Adipose tissue (tissue), 3 donors: ENCODE results near the gene CRIP1. TPM values are rescaled to one million over a fixed set of nuclear protein-coding genes. Genes with fewer than 3 reads are reported as not detected.

Source experiments
- H3K27ac ChIP-seq: one replicate; pipeline ENCODE4 v1.5.1; 2013; ENCODE audit warnings: low read depth, low read length
- WGBS, 3 donors: extraction: QIAGEN DNeasy Blood & Tissue Kit; methylation state at CpG; one replicate each; pipeline ENCODE4 v1.1.7; 2013; 5-methylcytosine and 5-hydroxymethylcytosine counted together
- polyA plus RNA-seq, 3 donors: library from polyadenylated mRNA; stranded (reverse); fragments of 200-250 nt; gene quantifications; one replicate each; pipeline ENCODE4 v1.2.3, GENCODE V29; 2013
- donor health status: healthy with polysubstance abuse.
- donor health status: Bipolar disorder and iron deficiency.
- donor health status: healthy.

Gene CRIP1
- 100 to 1,000 TPM in 2 of 3 donors, 10 to 100 TPM in 1; 16.9 to 258 (median 122) TPM for polyA plus RNA-seq

- WGBS, 3 donors, result 6 to 13% (median 6%) methylated on average over 46 to 56 of the region's 56 CpGs
- H3K27ac ChIP-seq, result peak within 1 kb of the TSS; percentile 30
Observed at GRCh38 chr14:105486163-105486973, at the start of gene CRIP1. Gene CRIP1 (plus strand): TSS chr14:105486886. CDS start chr14:105487260, 374 bp downstream.

DNA sequence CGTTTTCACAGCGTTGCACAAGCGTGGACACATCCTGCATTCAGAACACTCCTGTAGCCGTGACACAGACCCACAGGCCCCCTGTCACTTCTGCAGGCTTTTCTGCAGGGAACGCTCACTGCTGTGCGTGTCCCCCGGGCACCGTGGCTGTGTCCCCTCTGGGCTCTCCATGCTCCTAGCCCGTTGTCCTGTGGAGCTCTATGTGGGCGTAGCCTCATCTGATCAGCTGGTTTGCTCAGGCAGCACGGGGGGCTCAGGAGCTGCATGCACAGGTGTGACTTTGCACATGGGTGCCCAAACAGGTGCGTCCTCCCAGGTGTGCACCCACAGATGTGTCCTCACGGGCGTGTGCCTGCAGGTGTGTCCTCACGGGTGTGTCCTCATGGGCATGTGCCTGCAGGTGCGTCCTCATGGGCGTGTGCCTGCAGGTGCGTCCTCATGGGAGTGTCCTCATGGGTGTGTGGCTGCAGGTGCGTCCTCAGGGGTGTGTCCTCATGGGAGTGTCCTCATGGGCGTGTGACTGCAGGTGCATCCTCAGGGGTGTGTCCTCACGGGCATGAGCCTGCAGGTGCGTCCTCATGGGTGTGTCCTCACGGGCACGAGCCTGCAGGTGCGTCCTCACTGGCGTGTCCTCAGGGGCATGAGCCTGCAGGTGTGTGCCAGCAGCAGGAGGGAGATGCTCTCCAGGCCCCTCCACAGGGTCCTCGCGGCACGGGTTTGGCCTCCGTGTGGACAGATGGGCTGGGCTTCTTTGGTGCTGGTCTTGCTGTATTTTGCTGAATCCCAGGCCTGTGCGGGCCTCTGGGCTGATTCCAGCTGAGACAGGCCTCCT is 49.6 kb upstream of the CRIP1 start:
- no peak overlapping the region for H3K27ac ChIP-seq
- WGBS, 3 donors, result 85 to 86% (median 86%) methylated on average over 30 to 31 of the region's 31 CpGs

DNA sequence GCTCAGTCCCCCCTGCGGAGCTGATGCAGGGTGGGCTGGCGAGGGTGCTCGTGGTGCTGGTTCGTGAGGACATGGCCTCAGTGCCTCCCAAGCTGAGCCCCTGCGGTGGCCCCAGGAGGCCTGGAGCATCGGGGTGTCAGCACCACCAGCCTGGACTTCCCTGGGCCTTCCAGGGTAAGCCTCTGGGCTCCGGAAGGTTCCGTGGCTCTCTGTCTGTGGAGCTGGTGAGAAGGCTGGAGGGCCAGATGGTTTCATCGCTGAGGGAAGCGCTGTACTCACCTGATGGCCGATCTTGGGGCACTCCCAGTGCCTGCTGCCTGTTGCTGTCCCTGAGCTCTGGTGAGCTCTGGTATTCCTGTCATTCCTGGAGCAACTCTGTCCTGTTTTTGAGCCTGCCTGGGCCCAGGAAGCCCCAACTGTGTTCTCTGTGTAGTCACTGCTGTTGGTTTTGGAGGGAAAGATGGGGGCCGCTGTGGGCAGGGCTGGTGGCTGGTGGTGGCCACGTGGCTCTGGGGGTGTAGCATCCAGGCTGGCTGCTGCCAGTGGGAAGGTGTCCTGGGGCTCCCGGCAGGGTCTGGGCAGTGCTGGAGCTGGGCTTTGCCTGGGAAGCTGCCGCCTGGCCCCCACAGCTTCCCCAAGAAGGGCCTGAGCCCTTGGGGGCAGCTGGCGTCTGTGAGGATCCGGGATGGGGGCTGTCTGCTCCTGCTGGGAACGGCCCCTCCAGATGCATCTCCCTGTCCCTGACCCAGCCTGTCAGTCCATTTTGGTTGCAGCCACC is 48.8 kb upstream of the CRIP1 start:
- no peak overlapping the region for H3K27ac ChIP-seq
- WGBS, 3 donors, result 93 to 95% (median 93%) methylated on average over 18 of the region's 18 CpGs

- 92% methylated on average over 11 of the region's 11 CpGs for WGBS, 3 donors
- H3K27ac ChIP-seq, result no peak overlapping the region
Observed at GRCh38 chr14:105439179-105439578, 47.5 kb upstream of the CRIP1 start.

- H3K27ac ChIP-seq, result no peak overlapping the region
- WGBS, 3 donors, result 88 to 93% (median 91%) methylated on average over 31 to 33 of the region's 33 CpGs
Observed at GRCh38 chr14:105439710-105440553, 46.8 kb upstream of the CRIP1 start.

DNA sequence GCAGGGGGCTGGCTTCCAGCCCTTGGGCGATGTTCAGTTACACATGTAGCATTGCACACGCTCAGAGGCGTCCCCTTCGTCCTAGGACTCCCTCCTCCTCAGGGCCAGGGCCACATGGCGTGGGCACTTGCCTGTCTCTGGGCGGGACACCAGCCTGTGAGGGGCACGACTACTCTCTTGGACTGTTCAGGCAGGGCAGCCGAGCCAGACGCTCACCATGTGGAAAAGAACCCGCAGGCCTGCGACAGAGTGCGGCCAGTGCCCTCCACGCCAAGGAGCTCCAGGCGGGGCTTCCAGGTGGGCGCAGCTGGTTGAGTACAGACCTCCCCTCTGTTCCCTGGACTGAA is 46.2 kb upstream of the CRIP1 start:
- no peak overlapping the region for H3K27ac ChIP-seq
- WGBS, 3 donors, result 94 to 97% (median 96%) methylated on average over 15 of the region's 15 CpGs

DNA sequence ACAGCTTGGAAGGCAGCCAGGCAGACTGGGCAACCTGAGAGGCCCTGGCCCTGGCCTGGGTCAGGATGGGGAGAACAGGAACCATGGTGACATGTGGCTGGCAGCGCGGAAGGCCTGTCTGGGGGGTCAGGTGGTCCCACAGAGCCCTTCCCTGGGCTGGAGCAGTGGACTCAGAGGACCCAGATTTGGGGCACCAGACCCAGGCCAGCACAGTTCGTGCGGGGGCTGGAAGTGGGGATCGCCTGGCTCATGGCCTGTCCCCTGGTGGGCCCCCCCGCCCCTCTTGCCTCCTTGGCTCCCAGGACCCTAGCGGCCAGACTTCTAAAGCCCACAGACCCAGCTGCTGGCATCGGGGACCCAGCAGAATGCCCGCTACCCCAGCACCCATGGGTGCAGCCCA is 45.7 kb upstream of the CRIP1 start:
- H3K27ac ChIP-seq, result no peak overlapping the region
- WGBS, 3 donors, result 92 to 96% (median 95%) methylated on average over 8 to 9 of the region's 9 CpGs

- H3K27ac ChIP-seq, result no peak overlapping the region
- WGBS, 3 donors, result 79 to 80% (median 79%) methylated on average over 17 of the region's 17 CpGs
Observed at GRCh38 chr14:105442125-105442524, 44.6 kb upstream of the CRIP1 start.

- 86 to 87% (median 86%) methylated on average over 12 of the region's 12 CpGs for WGBS, 3 donors
- H3K27ac ChIP-seq, result no peak overlapping the region
Observed at GRCh38 chr14:105442834-105443233, 43.9 kb upstream of the CRIP1 start.

GRCh38 chr14:105444859-105445258 is 41.8 kb upstream of the CRIP1 start:
- WGBS, 3 donors, result 86 to 94% (median 91%) methylated on average over 17 of the region's 17 CpGs
- no peak overlapping the region for H3K27ac ChIP-seq

DNA sequence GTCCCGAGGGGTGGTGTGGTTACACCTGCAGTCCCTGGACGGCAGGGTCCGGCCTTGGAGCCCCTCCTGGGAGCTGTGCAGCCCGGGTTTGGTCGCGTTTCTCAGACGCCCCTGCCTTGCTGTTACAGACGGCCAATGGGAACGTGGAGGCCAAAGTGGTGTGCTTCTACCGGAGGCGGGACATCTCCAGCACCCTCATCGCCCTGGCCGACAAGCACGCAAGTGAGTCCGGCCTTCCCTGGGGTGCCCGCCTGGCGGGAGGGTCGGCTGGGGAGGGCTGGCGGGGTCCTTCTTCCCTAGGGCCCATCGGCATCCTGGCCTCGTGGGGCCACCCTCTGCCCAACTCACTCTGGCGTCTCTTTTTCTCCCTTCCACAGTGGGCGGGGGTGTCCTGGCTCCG is 41.4 kb upstream of the CRIP1 start:
- 86 to 90% (median 89%) methylated on average over 24 of the region's 24 CpGs for WGBS, 3 donors

DNA sequence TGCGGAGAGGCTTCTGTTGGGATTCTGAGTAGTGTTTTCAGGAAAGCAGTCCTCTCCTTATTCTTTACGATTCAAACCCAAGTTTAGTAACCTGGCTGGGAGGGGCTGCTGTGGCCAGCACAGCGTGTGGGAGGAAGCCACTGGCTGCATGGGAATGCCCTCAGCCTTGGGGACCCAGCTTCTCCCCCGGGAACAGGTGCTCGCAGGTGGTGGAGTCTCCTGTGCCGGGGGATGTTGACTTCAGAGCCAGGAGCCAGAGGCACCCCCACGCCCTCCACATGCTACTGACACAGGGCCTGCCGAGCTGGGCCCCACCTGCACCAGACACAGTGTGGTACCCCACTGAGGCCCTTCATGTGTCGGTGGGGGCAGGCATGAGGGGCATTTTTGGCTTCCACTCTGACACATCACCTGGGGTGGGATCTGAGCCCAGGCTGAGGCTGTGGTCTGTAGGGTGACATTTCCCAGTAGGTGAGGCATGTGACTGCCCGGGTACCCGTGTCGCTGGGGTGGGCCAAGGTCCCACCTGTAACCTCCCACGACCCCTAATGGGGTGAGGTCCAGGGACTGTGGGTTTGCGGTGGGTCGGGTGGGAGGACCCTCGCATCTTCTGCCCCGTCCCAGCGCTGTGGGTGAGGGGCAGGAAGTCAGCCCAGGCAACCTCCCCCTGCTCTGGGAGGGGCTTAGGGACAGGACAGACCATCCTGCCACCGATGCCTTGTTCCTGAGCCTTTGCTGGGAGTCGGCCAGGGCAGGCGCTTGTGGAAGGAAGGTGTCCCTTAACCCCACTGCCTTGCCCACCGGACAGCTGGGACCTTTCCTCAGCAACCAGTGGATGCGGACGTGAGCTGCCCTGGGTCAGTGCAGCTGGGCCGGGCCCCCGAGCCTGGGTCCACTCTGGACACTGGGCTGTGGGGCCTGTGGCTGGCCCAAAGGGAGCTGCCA is 40.5 kb upstream of the CRIP1 start:
- 90% methylated on average over 26 of the region's 26 CpGs for WGBS, 3 donors

More for the DNA sequence above, 41.4 kb upstream of the CRIP1 start:
- no peak overlapping the region for H3K27ac ChIP-seq

DNA sequence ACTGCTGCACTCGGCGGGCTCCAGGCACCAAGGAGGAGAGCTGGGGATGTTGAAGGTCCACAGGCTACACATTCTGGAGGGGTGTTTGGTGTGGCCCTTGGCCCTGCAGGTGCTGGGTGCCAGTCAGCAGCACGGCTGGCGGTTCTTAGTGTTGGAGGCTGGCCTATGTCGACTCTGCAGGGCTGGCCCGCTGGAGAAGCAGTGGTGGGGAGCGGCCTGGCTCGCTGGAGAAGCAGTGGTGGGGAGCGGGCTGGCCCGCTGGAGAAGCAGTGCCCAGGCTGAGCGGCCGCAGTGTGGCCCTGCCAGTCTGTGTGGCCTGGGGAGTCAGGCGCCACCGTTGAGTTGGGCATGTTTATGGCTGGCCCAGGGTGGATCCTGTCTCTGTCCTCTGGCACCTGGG is 39.7 kb upstream of the CRIP1 start:
- 78 to 84% (median 83%) methylated on average over 10 to 14 of the region's 14 CpGs for WGBS, 3 donors
- no peak overlapping the region for H3K27ac ChIP-seq

More for the DNA sequence above, 40.5 kb upstream of the CRIP1 start:
- no peak overlapping the region for H3K27ac ChIP-seq

DNA sequence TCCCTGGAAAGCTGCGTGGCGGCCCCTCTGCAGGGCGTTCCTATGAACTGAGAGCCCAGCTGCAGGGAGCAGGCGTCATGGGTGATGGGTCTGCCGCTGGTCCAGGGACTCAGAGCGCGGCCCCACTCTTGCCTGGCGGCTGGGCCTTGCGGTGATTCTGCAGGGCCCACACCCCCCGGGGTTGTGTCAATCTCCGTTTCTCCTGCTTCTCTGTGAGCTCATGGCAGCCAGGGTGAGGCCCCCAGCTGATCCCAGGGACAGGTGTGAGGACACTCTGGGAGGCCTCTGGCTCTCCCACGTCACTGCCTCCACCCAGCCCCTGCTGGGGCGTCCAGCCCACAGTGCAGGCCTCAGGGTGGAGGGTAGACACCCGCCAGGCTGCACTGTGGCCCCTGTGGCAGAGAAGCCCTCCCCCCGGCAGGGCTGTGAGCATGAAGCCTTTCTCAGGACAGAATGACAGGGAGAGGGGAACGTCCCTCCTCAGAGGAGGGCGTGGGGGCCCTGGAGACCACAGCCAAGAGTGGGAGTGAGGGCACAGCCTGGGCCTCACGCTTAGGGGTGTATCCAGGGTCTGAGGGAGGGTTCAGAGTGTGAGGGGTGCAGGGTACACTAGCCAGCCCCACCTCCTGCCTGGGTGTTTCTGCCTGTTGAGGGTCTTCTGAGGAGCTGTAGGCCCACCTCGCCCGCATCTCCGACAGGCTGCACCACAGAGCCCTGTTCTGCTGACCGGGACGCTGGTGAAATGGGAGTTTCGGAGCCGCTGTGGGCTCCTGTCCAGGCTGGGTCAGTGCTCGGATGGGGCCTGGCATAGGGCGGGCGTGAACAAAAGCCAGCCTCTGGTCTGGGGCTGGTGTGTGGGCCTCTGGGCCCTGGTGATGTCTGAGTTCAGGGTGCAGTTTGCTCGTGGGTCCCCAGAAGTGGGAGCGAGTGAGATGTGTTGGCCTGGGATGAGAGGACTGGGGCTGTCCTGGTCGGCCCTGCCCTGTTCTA is 38.7 kb upstream of the CRIP1 start:
- WGBS, 3 donors, result 80 to 91% (median 83%) methylated on average over 31 of the region's 31 CpGs
- H3K27ac ChIP-seq, result peak overlapping the region; percentile 41

DNA sequence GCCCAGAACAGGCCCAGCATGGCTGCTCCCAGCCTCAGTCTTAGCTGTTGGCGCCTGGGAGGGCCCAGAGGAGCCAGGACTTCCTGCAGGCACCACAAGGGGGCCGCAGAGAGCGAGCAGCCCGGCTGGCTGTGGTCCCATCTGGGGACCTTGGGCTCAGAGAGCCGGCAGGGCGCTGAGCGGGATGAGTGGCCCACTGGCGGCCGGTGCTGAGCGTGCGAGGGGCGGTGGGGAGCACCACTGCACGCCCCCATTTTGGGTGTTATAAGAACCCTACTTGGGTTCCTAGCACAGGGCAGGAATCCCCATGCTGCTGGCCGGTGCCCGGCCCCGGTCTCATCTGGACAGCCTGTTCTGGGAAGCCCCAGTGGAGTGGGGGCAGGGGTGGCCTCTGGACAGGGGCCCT is 38.0 kb upstream of the CRIP1 start:
- 26 to 48% (median 27%) methylated on average over 12 to 16 of the region's 16 CpGs for WGBS, 3 donors
- no peak overlapping the region for H3K27ac ChIP-seq
